GM23248 (cell line): ENCODE measurements around the gene BRF1. TPM values are rescaled to one million over a fixed set of nuclear protein-coding genes. Genes with fewer than 3 reads are reported as not detected.

Experiments
- DNase-seq: peaks from one replicate; pipeline ENCODE4 v3.0.0-alpha.2; 2015
- H2AFZ ChIP-seq: fragments of 200-600 bp; sonication (generic); 2 replicates; pipeline ENCODE4 v1.6.1; 2016; ENCODE audit warnings: antibody characterized with exemption
- H3F3A ChIP-seq: fragments of 200-600 bp; sonication (generic); 2 replicates; pipeline ENCODE4 v1.6.1; 2016; ENCODE audit warnings: mild to moderate bottlenecking, antibody characterized with exemption, mixed run types; ENCODE audit not compliant: insufficient read depth
- H3K27ac ChIP-seq: fragments of 200-600 bp; sonication (generic); 2 replicates; pipeline ENCODE4 v1.5.1; 2016; ENCODE audit warnings: mild to moderate bottlenecking
- H3K27me3 ChIP-seq: fragments of 200-600 bp; sonication (generic); replicated peaks from 2 replicates; pipeline ENCODE4 v1.6.1; 2016; ENCODE audit warnings: mild to moderate bottlenecking; ENCODE audit not compliant: insufficient read depth
- H3K36me3 ChIP-seq: fragments of 200-600 bp; sonication (generic); 2 replicates; pipeline ENCODE4 v1.6.1; 2016; ENCODE audit warnings: low read depth, mild to moderate bottlenecking
- H3K4me1 ChIP-seq: fragments of 200-600 bp; sonication (generic); 2 replicates; pipeline ENCODE4 v1.6.1; 2016; ENCODE audit warnings: mild to moderate bottlenecking; ENCODE audit not compliant: insufficient read depth
- H3K4me2 ChIP-seq: fragments of 200-600 bp; sonication (generic); one replicate; pipeline ENCODE4 v1.6.1; 2016; ENCODE audit warnings: mild to moderate bottlenecking; ENCODE audit not compliant: unreplicated experiment
- H3K4me3 ChIP-seq: fragments of 200-600 bp; sonication (generic); 2 replicates; pipeline ENCODE4 v1.5.1; 2016; ENCODE audit warnings: mild to moderate bottlenecking
- H3K79me2 ChIP-seq: fragments of 200-600 bp; sonication (generic); 2 replicates; pipeline ENCODE4 v1.6.1; 2016; ENCODE audit warnings: mild to moderate bottlenecking; ENCODE audit not compliant: insufficient read depth
- H3K9ac ChIP-seq: fragments of 200-600 bp; sonication (generic); 2 replicates; pipeline ENCODE4 v1.6.1; 2016; ENCODE audit warnings: mild to moderate bottlenecking
- H3K9me2 ChIP-seq: fragments of 200-600 bp; sonication (generic); 2 replicates; pipeline ENCODE4 v1.6.1; 2016; ENCODE audit warnings: mixed run types, mild to moderate bottlenecking, moderate library complexity; ENCODE audit not compliant: insufficient read depth
- H3K9me3 ChIP-seq: fragments of 200-600 bp; sonication (generic); one replicate; pipeline ENCODE4 v1.6.1; 2017; ENCODE audit warnings: low read depth
- H4K20me1 ChIP-seq: fragments of 200-600 bp; sonication (generic); 2 replicates; pipeline ENCODE4 v1.6.0; 2016; ENCODE audit not compliant: insufficient read depth
- EZH2 ChIP-seq: fragments of 200-600 bp; sonication (generic); IDR thresholded peaks from 2 replicates; pipeline ENCODE4 v1.6.1; 2018; ENCODE audit warnings: antibody characterized with exemption, mild to moderate bottlenecking; ENCODE audit not compliant: insufficient read depth, poor library complexity, severe bottlenecking
- EZH2phosphoT487 ChIP-seq: fragments of 200-600 bp; sonication (generic); IDR thresholded peaks from 2 replicates; pipeline ENCODE4 v1.6.1; 2018; ENCODE audit warnings: antibody characterized with exemption, moderate library complexity, mild to moderate bottlenecking, low read depth; ENCODE audit not compliant: insufficient read depth
- WGBS, 2 experiments: methylation state at CpG; one replicate each; pipeline ENCODE4 v1.1.6; 2015 to 2017; ENCODE audit warnings: low lambda C conversion rate in 2 of 2, low coverage in 1 of 2; ENCODE audit errors: missing lambda C conversion rate in 2 of 2; 5-methylcytosine and 5-hydroxymethylcytosine counted together
- in situ Hi-C: fragments of 300-500 bp; cut with MboI; formaldehyde crosslinking; loops from 2 replicates; pipeline ENCODE4 v1.15.0; 2020
- polyA plus RNA-seq: library from polyadenylated mRNA; unstranded; fragments of >200 nt; fragmentation: Nextera tagmentation; extraction: Ambion mirVana; gene quantifications from 2 replicates; pipeline ENCODE4 v1.2.1, GENCODE V29; 2016
- total RNA-seq: library from RNA; depleted of rRNA; stranded (reverse); fragments of >200 nt; shearing (Covaris generic); gene quantifications from 2 replicates; pipeline ENCODE4 v1.2.3, GENCODE V29; 2014

The BRF1 gene
- total and polyA plus RNA-seq, 2 experiments from 2014 or later = 10.5 to 27.0 TPM

DNA sequence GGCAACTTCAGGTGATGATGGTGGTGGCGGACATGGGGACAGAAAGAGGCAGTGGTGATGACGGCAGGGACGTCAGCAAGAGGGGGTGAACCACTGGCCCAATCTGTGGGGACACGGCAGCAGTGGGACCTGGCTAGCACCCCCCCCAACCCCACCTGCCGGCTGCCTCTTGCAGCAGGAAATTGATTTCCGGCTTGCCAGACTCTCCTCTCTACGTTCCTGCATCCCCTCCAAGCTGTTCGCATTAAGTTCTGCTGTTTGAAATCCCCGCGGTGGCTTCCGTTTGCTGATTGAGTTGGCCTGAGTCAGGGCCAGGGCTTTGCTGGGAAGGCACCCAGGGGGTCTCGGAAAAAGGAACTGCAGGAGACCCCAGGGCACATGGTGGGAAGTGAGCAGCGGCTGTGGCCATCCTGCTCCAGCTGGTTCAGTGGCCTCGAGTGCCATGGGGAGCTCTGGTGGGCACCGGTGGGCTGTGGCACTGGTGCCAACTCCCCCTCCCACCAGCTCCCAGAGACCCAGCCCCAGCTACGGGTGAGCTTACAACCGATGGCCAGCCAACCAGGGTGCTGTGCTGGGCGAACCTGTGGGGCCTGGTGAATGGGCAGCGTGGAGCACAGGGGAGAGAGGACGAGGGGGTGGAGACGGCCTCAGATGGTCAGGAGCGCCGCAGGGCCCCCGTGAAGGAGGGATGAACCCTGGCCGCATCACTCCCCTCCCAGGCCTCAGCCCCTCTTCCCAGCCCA is 105.1 kb downstream of the BRF1 start:
- Histone ChIP-seq H3K27ac (no peak overlapping the region), H3K4me2 (no peak overlapping the region), H3K9ac (no peak overlapping the region), H3F3A (no peaks in the 10 kb centered on the region), H4K20me1 (no peaks in the 10 kb centered on the region), H3K9me3 (no peaks in the 10 kb centered on the region), H3K4me1 (no peaks in the 10 kb centered on the region), H3K36me3 (no peaks in the 10 kb centered on the region), H3K79me2 (no peaks in the 10 kb centered on the region), H3K4me3 (no peak overlapping the region), H2AFZ (no peak overlapping the region), H3K27me3 (peaks cover 22% of the 10 kb centered on the region), H3K9me2 (no peaks in the 10 kb centered on the region)
- TF ChIP-seq EZH2phosphoT487 (no peak), EZH2 (no peak)
- 18 to 25% methylated on average over 19 to 25 of the region's 25 CpGs for WGBS, 2 experiments
- DNase-seq = no peak
- in situ Hi-C loops = no loop called here

- H2AFZ ChIP-seq = no peak overlapping the region
- TF ChIP-seq EZH2phosphoT487 (no peak), EZH2 (no peak)
- 41 to 42% methylated on average over 8 to 9 of the region's 10 CpGs for WGBS, 2 experiments
Measured at GRCh38 chr14:105195051-105195450, 105.8 kb downstream of the BRF1 start.

DNA sequence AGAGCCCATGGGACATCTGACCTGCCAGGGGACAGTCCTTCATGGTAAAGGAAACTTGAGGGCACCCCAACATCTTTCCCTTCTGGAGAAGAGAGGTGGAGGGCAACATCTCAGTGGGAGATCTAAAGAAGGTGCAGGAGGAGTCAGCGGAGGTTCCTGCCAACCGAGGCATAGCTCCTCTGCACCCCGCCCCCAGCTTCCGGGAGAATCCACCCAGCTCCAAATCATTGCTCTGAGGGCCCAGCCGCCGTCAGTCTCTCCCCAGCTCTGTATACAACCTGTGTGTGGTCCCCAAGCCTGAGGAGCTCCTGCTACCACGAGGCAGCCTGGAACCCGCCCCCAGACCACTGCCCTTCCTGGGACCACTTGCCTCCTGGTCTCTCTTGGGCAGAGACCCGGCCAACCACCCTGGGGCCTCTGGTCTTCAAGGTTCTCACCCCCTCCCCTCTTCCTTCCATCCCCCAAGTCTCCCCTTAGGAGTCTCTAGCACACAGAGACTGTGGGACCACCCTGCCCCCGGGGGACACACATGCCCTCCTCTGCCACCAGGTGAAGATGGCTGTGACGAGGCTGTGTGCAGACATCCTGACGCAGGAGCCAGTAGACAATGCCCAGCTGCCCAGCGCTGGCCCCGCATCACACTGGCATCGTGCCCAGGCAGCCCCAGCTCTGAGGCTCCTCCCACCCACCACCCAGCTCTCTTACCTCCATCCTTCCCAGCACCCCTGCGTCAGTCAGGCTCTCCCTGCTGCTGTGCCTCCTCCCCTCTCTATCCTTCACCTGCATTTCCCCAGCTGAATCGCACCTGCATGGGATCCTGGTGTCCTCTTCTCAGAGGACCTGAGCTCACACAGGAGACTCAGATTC is 106.7 kb downstream of the BRF1 start:
- in situ Hi-C loops = no loop called here
- H3K4me3 ChIP-seq = no peak overlapping the region
- no peaks in the 10 kb centered on the region for H3K9me3 ChIP-seq
- WGBS, 2 experiments = 39 to 43% methylated on average over 16 to 17 of the region's 17 CpGs
- H4K20me1 ChIP-seq = no peaks in the 10 kb centered on the region
- H3K9me2 ChIP-seq = no peaks in the 10 kb centered on the region
- H3K79me2 ChIP-seq = no peaks in the 10 kb centered on the region
- peak; percentile 38 for DNase-seq
- H3K27ac ChIP-seq = no peak overlapping the region
- H3K9ac ChIP-seq = no peak overlapping the region
- H3K4me2 ChIP-seq = no peak overlapping the region
- no peaks in the 10 kb centered on the region for H3K36me3 ChIP-seq
- H3K27me3 ChIP-seq = peaks cover 22% of the 10 kb centered on the region
- no peaks in the 10 kb centered on the region for H3F3A ChIP-seq
- no peak overlapping the region for H2AFZ ChIP-seq
- H3K4me1 ChIP-seq = no peaks in the 10 kb centered on the region
- TF ChIP-seq EZH2phosphoT487 = no peak

More at GRCh38 chr14:105195051-105195450, 105.8 kb downstream of the BRF1 start:
- no peak for DNase-seq
- Histone ChIP-seq H3K4me2 (no peak overlapping the region), H4K20me1 (no peaks in the 10 kb centered on the region), H3K4me1 (no peaks in the 10 kb centered on the region), H3K9me3 (no peaks in the 10 kb centered on the region), H3K9me2 (no peaks in the 10 kb centered on the region), H3K9ac (no peak overlapping the region), H3F3A (no peaks in the 10 kb centered on the region), H3K36me3 (no peaks in the 10 kb centered on the region), H3K79me2 (no peaks in the 10 kb centered on the region), H3K27ac (no peak overlapping the region), H3K27me3 (peaks cover 22% of the 10 kb centered on the region), H3K4me3 (no peak overlapping the region)
- in situ Hi-C loops = no loop called here

DNA sequence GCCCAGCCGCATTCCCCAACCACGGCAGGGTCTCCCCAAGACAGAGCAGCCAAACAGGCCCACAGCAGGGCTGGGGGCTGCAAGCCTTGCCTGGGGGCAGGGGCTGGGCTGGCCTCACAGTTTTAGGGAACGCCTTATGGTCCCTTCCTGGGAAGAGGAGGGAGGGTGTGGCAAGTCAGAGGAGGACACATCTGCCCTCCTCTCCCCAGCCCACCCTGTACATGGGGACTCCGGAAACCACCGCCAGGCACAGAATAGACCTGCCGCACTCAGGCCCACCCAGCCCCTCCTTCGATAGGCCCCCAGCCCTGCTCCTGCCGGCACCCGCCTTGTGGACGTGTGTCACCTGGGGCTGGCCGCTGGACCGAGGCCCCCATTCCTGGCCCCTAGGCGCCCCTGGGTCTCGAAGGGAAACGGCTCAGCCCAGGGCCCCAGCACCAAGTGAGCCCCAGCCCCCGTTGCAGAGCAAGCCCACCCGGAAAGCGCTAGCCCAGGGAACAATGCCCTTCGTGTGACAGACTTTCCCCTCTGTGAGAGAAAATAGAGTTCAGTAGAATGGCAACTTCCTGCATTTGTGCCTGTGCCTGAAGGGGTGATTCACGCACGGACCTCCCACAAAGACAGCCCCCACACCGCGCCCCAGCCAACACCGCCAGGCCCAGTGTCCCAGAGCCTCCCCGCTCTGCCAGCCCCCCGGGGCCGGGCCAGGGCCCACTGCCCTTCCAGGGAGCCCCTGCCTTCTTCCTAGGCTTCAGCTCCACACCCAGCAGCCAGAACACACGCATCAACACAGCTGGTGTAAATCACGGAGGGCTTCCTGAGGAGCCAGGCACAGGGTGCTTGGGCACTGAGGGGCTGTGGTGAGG is 107.7 kb downstream of the BRF1 start:
- no peaks in the 10 kb centered on the region for H3F3A ChIP-seq
- no peaks in the 10 kb centered on the region for H4K20me1 ChIP-seq
- H3K27me3 ChIP-seq = peaks cover 22% of the 10 kb centered on the region
- in situ Hi-C loops = no loop called here
- H3K9me2 ChIP-seq = no peaks in the 10 kb centered on the region
- H3K4me2 ChIP-seq = no peak overlapping the region
- WGBS, 2 experiments = 21 to 34% methylated on average over 17 to 29 of the region's 29 CpGs
- no peak overlapping the region for H3K9ac ChIP-seq
- no peak overlapping the region for H2AFZ ChIP-seq
- no peaks in the 10 kb centered on the region for H3K79me2 ChIP-seq
- no peaks in the 10 kb centered on the region for H3K36me3 ChIP-seq
- DNase-seq = peak; percentile 62
- no peak overlapping the region for H3K4me3 ChIP-seq
- H3K27ac ChIP-seq = no peak overlapping the region
- TF ChIP-seq EZH2 = no peak
- TF ChIP-seq EZH2phosphoT487 = no peak
- no peaks in the 10 kb centered on the region for H3K9me3 ChIP-seq
- H3K4me1 ChIP-seq = no peaks in the 10 kb centered on the region
